ENCODE measurements around the gene BRD3OS.
"Not testable (repeated sequence)": the region's sequence is repeated elsewhere in the genome, so short reads cannot be mapped to it uniquely, and the experiment has no call there.

BRD3OS gene

GRCh38 chr9:134066526-134066912 lies 41.2 kb downstream of the BRD3OS start:
- DNase-seq = no peak

- DNase-seq = no peak
Measured at GRCh38 chr9:134066913-134067851, 41.9 kb downstream of the BRD3OS start.

- peak in 1 of 2 experiments; percentile 7 for DNase-seq
Measured at GRCh38 chr9:134067904-134068743, 42.8 kb downstream of the BRD3OS start, which contains the start of gene BRD3. TSS of gene BRD3 (minus strand) at chr9:134068026. CDS start at chr9:134053477, 14,549 bp downstream.

DNA sequence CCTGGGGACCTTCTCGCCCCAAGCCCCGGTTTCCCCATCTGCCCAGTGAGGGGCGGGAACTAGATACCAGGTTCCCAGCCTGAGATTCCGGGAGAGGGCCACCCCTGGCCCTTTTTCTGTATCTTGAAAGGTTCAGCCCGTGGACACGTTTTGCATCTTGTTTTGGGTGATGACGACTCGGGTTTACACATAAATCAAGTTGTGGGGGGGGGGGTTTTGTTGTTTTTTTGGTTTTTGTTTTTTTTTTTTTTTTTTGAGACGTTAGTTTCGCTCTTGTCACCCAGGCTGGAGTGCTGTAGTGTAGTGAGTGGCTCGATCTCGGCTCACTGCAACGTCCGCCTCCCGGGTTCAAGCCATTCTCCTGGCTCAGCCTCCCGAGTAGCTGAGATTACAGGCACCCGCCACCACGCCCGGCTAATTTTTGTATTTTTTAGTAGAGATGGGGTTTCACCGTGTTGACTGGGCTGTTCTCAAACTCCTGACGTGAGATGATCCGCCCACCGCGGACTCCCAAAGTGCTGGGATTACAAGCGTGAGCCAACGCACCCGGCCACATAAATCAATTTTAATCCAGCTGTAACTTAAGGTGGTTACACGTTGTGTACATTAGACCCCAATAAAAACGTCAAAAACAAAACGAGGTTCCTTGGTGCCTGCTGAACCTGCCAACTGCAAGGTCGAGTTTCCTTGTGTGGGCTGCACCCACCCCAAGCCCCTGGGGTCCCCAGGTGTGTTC lies 43.6 kb downstream of the BRD3OS start:
- no peak for DNase-seq

- no peak for DNase-seq
Measured at GRCh38 chr9:134069480-134070399, 44.5 kb downstream of the BRD3OS start.

GRCh38 chr9:134071149-134071548 lies 45.9 kb downstream of the BRD3OS start:
- no peak for DNase-seq

DNA sequence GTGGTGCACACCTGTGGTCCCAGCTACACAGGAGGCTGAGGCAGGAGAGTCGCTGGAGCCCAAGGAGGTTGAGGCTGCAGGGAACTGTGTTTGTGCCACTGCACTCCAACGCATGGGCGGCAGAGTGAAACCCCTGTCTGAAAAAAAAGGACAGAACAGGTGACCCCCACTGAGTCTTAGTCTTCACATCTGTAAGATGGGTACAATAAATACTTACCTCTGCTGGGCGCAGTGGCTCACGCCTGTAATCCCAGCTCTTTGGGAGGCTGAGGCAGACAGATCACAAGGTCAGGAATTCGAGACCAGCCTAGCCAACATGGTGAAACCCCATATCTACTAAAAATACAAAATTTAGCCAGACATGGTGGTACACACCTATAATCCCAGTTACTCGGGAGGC lies 47.4 kb downstream of the BRD3OS start:
- DNase-seq = not testable (repeated sequence)

DNA sequence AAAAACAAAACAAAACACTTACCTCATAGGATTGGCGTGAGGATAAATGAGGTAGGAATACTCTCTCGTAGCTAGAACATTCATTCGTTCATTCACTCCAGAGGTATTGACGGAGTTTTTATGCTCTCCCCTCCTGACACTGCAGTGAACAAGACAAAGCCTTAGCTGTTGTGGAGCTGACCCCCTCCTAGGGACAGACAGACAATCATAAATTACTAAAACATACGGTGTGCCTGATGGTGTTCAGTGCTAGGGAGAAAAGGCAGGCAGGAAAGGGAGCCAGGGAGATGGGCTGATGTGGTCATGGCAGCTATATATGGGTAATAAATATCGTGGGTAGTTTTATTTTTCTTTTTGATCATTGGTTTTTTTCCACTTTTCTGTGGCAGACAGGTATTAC lies 48.2 kb downstream of the BRD3OS start:
- DNase-seq = no peak

DNA sequence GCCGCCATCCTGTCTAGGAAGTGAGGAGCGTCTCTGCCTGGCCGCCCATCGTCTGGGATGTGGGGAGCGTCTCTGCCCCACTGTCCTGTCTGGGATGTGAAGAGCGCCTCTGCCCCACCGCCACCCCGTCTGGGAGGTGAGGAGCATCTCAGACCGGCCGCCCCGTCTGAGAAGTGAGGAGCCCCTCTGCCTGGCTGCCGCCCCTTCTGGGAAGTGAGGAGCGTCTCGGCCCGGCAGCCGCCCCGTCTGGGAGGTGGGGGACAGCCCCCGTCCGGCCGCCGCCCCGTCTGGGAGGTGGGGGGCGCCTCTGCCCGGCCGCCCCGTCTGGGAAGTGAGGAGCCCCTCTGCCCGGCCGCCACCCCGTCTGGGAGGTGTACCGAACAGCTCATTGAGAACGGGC lies 50.4 kb downstream of the BRD3OS start:
- DNase-seq = not testable (repeated sequence)

- no peak for DNase-seq
Measured at GRCh38 chr9:134076644-134077043, 51.4 kb downstream of the BRD3OS start.

Measured in cerebellar nuclear complex (tissue), 1 donor.